Nephron progenitor cell (in vitro differentiated cells): ENCODE data around the gene SIX3.

Experiments used
- DNase-seq: peaks from one replicate; pipeline ENCODE4 v3.0.0; 2021
- H3K27ac Mint-ChIP-seq: 2 replicates; pipeline ENCODE4 v1.8.0; 2021; ENCODE audit warnings: mild to moderate bottlenecking, moderate library complexity, mixed read lengths
- H3K27me3 Mint-ChIP-seq: 2 replicates; pipeline ENCODE4 v1.8.0; 2021; ENCODE audit warnings: mild to moderate bottlenecking, low read depth, mixed read lengths; ENCODE audit not compliant: poor library complexity
- H3K36me3 Mint-ChIP-seq: 2 replicates; pipeline ENCODE4 v1.8.0; 2021; ENCODE audit warnings: low read depth, mixed read lengths
- H3K4me1 Mint-ChIP-seq: 2 replicates; pipeline ENCODE4 v1.8.0; 2021; ENCODE audit warnings: mixed read lengths
- H3K4me3 Mint-ChIP-seq: 2 replicates; pipeline ENCODE4 v1.8.0; 2021; ENCODE audit warnings: mild to moderate bottlenecking, moderate library complexity, mixed read lengths
- H3K9me3 Mint-ChIP-seq: 2 replicates; pipeline ENCODE4 v1.8.0; 2021; ENCODE audit warnings: mild to moderate bottlenecking, moderate library complexity, mixed read lengths
- CTCF ChIP-seq: fragments of 200-600 bp; sonication (generic); IDR thresholded peaks from 2 replicates; pipeline ENCODE4 v1.5.0; 2021; ENCODE audit warnings: antibody characterized with exemption

SIX3 gene

GRCh38 chr2:44932564-44933392 lies 8.7 kb upstream of the SIX3 start:
- no peak overlapping the region for H3K4me3 Mint-ChIP-seq
- H3K36me3 Mint-ChIP-seq = no peaks in the 10 kb centered on the region
- no peak for TF ChIP-seq CTCF
- peaks cover 97% of the 10 kb centered on the region for H3K27me3 Mint-ChIP-seq
- H3K4me1 Mint-ChIP-seq = no peaks in the 10 kb centered on the region
- no peak for DNase-seq
- H3K27ac Mint-ChIP-seq = no peak overlapping the region
- no peaks in the 10 kb centered on the region for H3K9me3 Mint-ChIP-seq

- Mint-ChIP-seq H3K27ac (no peak overlapping the region), H3K36me3 (no peaks in the 10 kb centered on the region), H3K4me3 (no peak overlapping the region), H3K27me3 (peaks cover 97% of the 10 kb centered on the region), H3K4me1 (no peaks in the 10 kb centered on the region), H3K9me3 (no peaks in the 10 kb centered on the region)
- no peak for TF ChIP-seq CTCF
- no peak for DNase-seq
These were observed 8.0 kb upstream of the SIX3 start for GRCh38 chr2:44933434-44933951.

GRCh38 chr2:44934038-44934982 lies 7.2 kb upstream of the SIX3 start:
- no peak for TF ChIP-seq CTCF
- no peaks in the 10 kb centered on the region for H3K36me3 Mint-ChIP-seq
- H3K27ac Mint-ChIP-seq = no peak overlapping the region
- DNase-seq = no peak
- H3K9me3 Mint-ChIP-seq = no peaks in the 10 kb centered on the region
- H3K4me3 Mint-ChIP-seq = no peak overlapping the region
- peaks cover 98% of the 10 kb centered on the region for H3K27me3 Mint-ChIP-seq
- H3K4me1 Mint-ChIP-seq = no peaks in the 10 kb centered on the region

- Mint-ChIP-seq H3K27ac (no peak overlapping the region), H3K27me3 (peaks cover 98% of the 10 kb centered on the region), H3K36me3 (no peaks in the 10 kb centered on the region), H3K9me3 (no peaks in the 10 kb centered on the region), H3K4me1 (peaks cover 6% of the 10 kb centered on the region), H3K4me3 (no peak overlapping the region)
- TF ChIP-seq CTCF = no peak
- DNase-seq = no peak
These were observed 6.3 kb upstream of the SIX3 start for GRCh38 chr2:44934983-44935728.

GRCh38 chr2:44935729-44936098 lies 5.8 kb upstream of the SIX3 start:
- no peak overlapping the region for H3K27ac Mint-ChIP-seq
- peaks cover 98% of the 10 kb centered on the region for H3K27me3 Mint-ChIP-seq
- TF ChIP-seq CTCF = no peak
- no peak overlapping the region for H3K4me3 Mint-ChIP-seq
- no peaks in the 10 kb centered on the region for H3K9me3 Mint-ChIP-seq
- peaks cover 6% of the 10 kb centered on the region for H3K4me1 Mint-ChIP-seq
- no peak for DNase-seq
- no peaks in the 10 kb centered on the region for H3K36me3 Mint-ChIP-seq
